ENCODE data around the gene NCOA7.

GRCh38 chr6:125798734-125799508, 8.2 kb downstream of the NCOA7 start:
- TF ChIP-seq POLR2A (IDR thresholded peaks at IDR 0.05) (no peak), CTCF (IDR thresholded peaks at IDR 0.05) (no peak)

Data from thyroid gland (tissue), 4 donors.